Fibroblast of villous mesenchyme (primary cell): ENCODE results near the gene AK5. TPM values are rescaled to one million over a fixed set of nuclear protein-coding genes. Genes with fewer than 3 reads are reported as not detected.
"Not testable (repeated sequence)": the region's sequence is repeated elsewhere in the genome, so short reads cannot be mapped to it uniquely, and the experiment has no call there.

Experiments
- DNase-seq: peaks from one replicate; pipeline ENCODE4 v3.0.0-alpha.2; 2010; ENCODE audit warnings: low read depth
- H3K4me3 ChIP-seq: 2 replicates; pipeline ENCODE4 v1.5.1; 2011; ENCODE audit warnings: low read depth, mild to moderate bottlenecking, low read length
- total RNA-seq: library from RNA; depleted of rRNA; stranded (reverse); fragments of >200 nt; gene quantifications from 2 replicates; pipeline ENCODE4 v1.2.3, GENCODE V29; 2012
- TF ChIP-seq, protein P1 (sequence below): IDR thresholded peaks from 2 replicates; pipeline ENCODE4 v1.5.1; 2012; ENCODE audit warnings: low read depth, mild to moderate bottlenecking, low read length; ENCODE audit not compliant: insufficient read depth

AK5 gene
- total RNA-seq, 1 donor = 123 TPM

DNA sequence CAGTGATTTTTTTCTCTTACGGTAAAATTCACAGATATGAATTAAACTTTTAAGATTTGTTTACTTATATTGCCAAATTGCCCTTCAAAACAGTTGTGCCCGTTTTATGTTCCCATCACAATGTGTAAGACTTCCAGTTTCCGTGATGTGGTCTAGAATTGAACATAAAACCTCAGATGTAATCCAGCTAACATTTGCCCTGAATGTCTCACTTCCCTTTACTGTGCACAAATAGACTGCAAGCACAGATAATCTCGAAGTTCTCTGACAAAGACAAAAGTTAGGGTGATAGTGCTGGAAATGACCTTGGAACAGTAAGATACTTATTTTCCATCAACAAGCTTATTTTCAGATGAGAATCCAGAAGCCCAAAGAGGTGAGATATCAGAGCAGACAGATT, 223.2 kb downstream of the AK5 start:
- peak; percentile 49 for DNase-seq
- no peak overlapping the region for H3K4me3 ChIP-seq
- TF ChIP-seq, protein P1, sequence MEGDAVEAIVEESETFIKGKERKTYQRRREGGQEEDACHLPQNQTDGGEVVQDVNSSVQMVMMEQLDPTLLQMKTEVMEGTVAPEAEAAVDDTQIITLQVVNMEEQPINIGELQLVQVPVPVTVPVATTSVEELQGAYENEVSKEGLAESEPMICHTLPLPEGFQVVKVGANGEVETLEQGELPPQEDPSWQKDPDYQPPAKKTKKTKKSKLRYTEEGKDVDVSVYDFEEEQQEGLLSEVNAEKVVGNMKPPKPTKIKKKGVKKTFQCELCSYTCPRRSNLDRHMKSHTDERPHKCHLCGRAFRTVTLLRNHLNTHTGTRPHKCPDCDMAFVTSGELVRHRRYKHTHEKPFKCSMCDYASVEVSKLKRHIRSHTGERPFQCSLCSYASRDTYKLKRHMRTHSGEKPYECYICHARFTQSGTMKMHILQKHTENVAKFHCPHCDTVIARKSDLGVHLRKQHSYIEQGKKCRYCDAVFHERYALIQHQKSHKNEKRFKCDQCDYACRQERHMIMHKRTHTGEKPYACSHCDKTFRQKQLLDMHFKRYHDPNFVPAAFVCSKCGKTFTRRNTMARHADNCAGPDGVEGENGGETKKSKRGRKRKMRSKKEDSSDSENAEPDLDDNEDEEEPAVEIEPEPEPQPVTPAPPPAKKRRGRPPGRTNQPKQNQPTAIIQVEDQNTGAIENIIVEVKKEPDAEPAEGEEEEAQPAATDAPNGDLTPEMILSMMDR = no peak

DNA sequence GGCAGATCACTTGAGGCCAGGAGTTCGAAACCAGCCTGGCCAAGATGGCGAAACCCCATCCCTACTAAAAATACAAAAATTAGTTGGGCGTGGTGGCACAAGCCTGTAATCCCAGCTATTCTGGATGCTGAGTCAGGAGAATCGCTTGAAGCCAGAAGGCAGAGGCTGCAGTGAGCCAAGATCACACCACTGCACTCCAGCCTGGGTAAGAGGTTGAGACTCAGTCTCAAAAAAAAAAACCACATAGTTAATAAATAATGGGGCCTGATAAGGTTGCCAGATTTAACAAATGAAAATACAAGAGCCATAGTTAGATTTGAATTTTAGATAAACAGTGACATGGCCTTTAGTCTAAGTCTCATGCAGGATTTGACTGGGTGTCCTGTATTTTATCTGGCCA, 225.0 kb downstream of the AK5 start:
- TF ChIP-seq, protein P1 = no peak
- H3K4me3 ChIP-seq = no peak overlapping the region
- DNase-seq = no peak

DNA sequence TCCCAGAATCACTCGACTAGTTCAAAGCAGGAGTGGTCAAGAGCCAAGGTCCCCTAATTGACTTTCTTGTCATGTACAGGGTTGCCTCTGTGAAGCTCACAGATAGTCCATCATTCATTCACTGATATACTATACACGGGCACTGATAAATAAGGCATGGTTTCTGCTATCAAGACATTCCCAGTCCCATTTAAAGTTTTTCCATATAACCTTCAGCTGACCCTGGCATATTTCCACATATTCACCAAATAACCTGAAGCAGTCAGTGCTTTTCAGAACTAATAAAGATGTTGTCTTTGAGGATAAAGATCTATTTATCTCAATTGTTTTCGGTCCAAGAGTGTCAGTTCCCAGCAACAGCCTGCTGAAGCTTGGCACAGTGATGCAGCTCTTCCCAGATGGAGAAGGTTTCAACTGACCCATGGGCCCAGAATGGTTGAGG, 227.3 kb downstream of the AK5 start:
- TF ChIP-seq, protein P1 = no peak
- no peak overlapping the region for H3K4me3 ChIP-seq
- DNase-seq = peak; percentile 23

DNA sequence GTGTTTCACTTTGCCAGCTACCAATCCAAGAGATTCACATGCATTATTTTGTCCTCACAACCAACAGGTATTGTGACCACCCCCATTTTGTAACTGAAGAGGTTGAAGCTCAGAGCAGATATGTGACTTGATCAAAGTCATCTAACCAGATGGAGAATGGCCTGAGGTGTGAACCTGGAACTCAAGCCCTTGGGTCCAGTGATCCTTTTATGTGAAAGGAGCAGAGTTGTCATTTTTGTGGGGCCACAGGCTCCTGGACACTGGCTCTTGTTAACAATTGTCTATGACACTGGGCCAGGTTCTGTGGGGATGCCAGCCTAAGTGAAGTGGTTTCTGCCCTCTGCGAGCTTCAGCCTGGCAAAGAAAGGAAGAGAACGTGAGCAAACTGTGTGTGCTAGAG, 228.1 kb downstream of the AK5 start:
- no peak for DNase-seq
- H3K4me3 ChIP-seq = no peak overlapping the region
- TF ChIP-seq, protein P1 = no peak

DNA sequence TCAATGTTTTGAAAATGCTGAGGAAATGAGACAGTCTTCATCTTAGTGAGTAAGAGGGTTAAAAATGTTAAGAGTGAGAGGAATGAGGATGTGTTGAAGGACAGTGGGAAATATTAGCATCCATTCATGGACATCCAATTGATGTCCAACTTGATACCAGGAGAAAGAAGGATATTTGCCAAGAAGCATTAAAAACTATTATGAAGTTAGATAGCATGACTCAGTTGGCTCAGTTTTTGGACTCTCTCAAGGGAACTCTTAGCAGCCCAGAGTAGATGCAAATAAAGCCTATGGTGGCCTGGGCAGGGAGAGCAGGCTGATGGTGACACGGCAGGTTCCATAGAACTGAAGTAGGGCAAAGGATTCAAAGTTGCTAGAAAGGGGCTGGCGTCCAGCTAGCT, 229.6 kb downstream of the AK5 start:
- no peak overlapping the region for H3K4me3 ChIP-seq
- TF ChIP-seq, protein P1 = no peak
- peak; percentile 72 for DNase-seq

DNA sequence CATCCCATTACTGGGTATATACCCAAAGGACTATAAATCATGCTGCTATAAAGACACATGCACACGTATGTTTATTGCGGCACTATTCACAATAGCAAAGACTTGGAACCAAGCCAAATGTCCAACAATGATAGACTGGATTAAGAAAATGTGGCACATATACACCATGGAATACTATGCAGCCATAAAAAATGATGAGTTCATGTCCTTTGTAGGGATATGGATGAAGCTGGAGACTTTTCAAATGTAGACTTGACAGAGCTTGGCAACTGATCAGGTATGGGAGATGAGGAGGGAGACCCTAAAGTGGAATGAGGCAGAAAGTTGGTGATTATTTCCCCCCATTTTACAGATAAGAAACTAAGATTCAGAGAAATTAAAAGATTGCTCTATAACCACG, 230.8 kb downstream of the AK5 start:
- not testable (repeated sequence) for H3K4me3 ChIP-seq, DNase-seq

DNA sequence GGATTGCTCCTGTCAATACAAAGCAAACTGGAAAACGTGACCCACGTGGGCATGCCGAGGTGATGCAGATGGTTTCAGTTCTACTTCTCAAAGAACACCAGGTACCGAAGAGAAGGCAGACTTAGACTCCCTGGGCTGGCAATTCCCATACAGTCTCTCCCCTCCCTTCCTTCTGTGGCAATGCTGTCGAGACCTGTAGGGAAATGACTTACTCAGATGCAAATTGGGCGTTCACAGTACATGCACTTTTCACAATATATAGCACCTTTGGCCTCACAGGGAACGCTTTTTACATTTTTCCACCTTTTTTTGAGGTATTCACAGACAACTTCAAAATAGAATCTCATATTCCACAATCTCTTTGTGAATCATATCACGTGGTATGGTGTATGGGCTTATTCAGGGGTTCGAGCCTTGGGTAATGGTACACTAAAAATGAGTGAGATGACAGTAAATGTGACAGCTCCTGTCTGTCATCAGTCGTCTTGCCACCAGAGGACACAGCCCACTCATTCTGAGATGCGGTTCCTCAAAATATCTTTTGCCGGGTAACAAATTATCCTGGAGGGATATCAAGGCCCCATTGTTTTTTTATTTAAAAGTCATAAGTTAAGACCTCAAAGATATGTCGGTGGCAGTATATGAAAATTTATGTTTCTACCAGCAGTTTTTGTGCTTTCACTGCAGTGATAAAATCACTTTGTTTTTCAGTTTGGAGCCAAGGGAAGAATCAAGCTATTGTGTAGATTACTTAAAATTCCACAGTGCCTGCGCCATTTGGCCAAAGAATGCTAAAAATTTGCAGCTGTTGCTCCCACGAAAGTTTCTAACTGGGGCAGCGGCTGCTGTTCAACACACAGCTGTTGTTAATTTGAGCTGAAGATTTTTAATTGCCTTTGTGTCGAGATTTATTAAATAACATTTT, 232.3 kb downstream of the AK5 start:
- DNase-seq = peak; percentile 88
- H3K4me3 ChIP-seq = no peak overlapping the region
- TF ChIP-seq, protein P1 = no peak
